ENCODE measurements around the gene SHISA2. TPM values are rescaled to one million over a fixed set of nuclear protein-coding genes. Genes with fewer than 3 reads are reported as not detected.

SHISA2 gene
- total and polyA plus RNA-seq, 2 donors = 0.28 to 8.8 TPM

Other genes with a start within 250 kb of the SHISA2 start
- gene RNF6, start 170.3 kb upstream of the SHISA2 start, total RNA-seq = 32.4 TPM
- 19.5 TPM for gene RNF6, start 170.3 kb upstream of the SHISA2 start, polyA plus RNA-seq
- gene CDK8, start 202.1 kb upstream of the SHISA2 start, total RNA-seq = 34.0 TPM
- gene CDK8, start 202.1 kb upstream of the SHISA2 start, polyA plus RNA-seq = 15.5 TPM